Smooth muscle cell (in vitro differentiated cells): ENCODE results near the gene CRTAC1. TPM values are rescaled to one million over a fixed set of nuclear protein-coding genes. Genes with fewer than 3 reads are reported as not detected.

Source experiments
- DNase-seq: peaks from one replicate; lab custom pipeline; 2025; ENCODE audit not compliant: unreplicated experiment; lab: John Stamatoyannopoulos, UW
- H2AFZ ChIP-seq: fragments of 200-600 bp; sonication (generic); 2 replicates; pipeline ENCODE4 v1.6.0; 2016; ENCODE audit warnings: antibody characterized with exemption, low read depth, mild to moderate bottlenecking
- H3F3A ChIP-seq: fragments of 200-600 bp; sonication (generic); 2 replicates; pipeline ENCODE4 v1.6.0; 2017; ENCODE audit warnings: antibody characterized with exemption, low read depth
- H3K27ac ChIP-seq: fragments of 200-600 bp; sonication (generic); 2 replicates; pipeline ENCODE4 v1.5.1; 2016; ENCODE audit warnings: low read depth, mild to moderate bottlenecking
- H3K27me3 ChIP-seq: fragments of 200-600 bp; sonication (generic); 2 replicates; pipeline ENCODE4 v1.6.1; 2016; ENCODE audit warnings: low read depth, mild to moderate bottlenecking
- H3K36me3 ChIP-seq: fragments of 200-600 bp; sonication (generic); 2 replicates; pipeline ENCODE4 v1.5.1; 2016; ENCODE audit warnings: low read depth
- H3K4me1 ChIP-seq: fragments of 200-600 bp; sonication (generic); 2 replicates; pipeline ENCODE4 v1.5.1; 2016; ENCODE audit warnings: low read depth
- H3K4me2 ChIP-seq: fragments of 200-600 bp; sonication (generic); 2 replicates; pipeline ENCODE4 v1.6.0; 2016; ENCODE audit warnings: mild to moderate bottlenecking
- H3K4me3 ChIP-seq: fragments of 200-600 bp; sonication (generic); 2 replicates; pipeline ENCODE4 v1.5.1; 2016; ENCODE audit warnings: mild to moderate bottlenecking
- H3K79me2 ChIP-seq: fragments of 200-600 bp; sonication (generic); 2 replicates; pipeline ENCODE4 v1.6.0; 2016; ENCODE audit warnings: low read depth, mild to moderate bottlenecking
- H3K9ac ChIP-seq: fragments of 200-600 bp; sonication (generic); 2 replicates; pipeline ENCODE4 v1.6.0; 2016; ENCODE audit warnings: low read depth
- H3K9me3 ChIP-seq: fragments of 200-600 bp; sonication (generic); replicated peaks from 2 replicates; pipeline ENCODE4 v1.5.1; 2016; ENCODE audit warnings: low read depth
- H4K20me1 ChIP-seq: fragments of 200-600 bp; sonication (generic); 2 replicates; pipeline ENCODE4 v1.6.0; 2016; ENCODE audit warnings: low read depth
- WGBS: methylation state at CpG from one replicate; pipeline ENCODE4 v1.1.7; 2016; ENCODE audit warnings: low lambda C conversion rate; 5-methylcytosine and 5-hydroxymethylcytosine counted together
- polyA plus RNA-seq: library from polyadenylated mRNA; unstranded; fragments of >200 nt; fragmentation: Nextera tagmentation; extraction: Ambion mirVana; gene quantifications from 2 replicates; pipeline ENCODE4 v1.2.1, GENCODE V29; 2016
- small RNA-seq: library from RNA; depleted of rRNA; stranded (forward); fragments of <200 nt; gene quantifications from one replicate; pipeline ENCODE3, GENCODE V24; 2014
- total RNA-seq: library from RNA; depleted of rRNA; stranded (reverse); fragments of >200 nt; gene quantifications from 2 replicates; pipeline ENCODE4 v1.2.3, GENCODE V29; 2014
- TF ChIP-seq, protein P1 (sequence below): fragments of 200-600 bp; sonication (generic); IDR thresholded peaks from 2 replicates; pipeline ENCODE4 v1.5.1; 2017; ENCODE audit warnings: borderline replicate concordance, mild to moderate bottlenecking, antibody characterized with exemption; ENCODE audit not compliant: insufficient read depth, poor library complexity, severe bottlenecking

The CRTAC1 gene
- total and polyA plus RNA-seq, 2 experiments from 2014 or later: 0.31 to 0.65 TPM

DNA sequence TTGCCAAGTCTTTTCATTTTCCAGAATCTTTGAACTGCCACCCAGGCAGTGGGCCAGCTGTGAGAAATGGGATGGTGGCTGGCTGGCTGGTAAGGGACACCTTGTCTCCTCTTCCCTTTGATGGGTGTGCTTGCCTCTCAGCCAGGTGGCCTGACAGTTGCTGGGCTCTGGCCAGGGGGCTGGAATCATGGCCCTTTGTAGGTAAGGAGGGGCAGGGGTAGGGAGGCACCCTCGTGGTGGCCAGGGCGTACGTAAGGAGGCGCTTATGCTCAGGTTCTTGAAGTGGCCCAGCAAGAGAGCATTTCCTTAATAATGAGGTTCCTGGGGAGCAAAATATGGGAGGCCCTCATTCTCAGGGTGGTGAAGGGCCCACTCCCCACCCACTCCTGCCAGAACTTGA, 213.8 kb downstream of the CRTAC1 start:
- H2AFZ ChIP-seq: no peak overlapping the region
- no peak for DNase-seq
- H3K27me3 ChIP-seq: peaks cover 8% of the 10 kb centered on the region
- H3K9ac ChIP-seq: no peak overlapping the region
- no peak overlapping the region for H3K4me2 ChIP-seq
- H3K4me3 ChIP-seq: no peak overlapping the region
- H3K36me3 ChIP-seq: no peaks in the 10 kb centered on the region
- TF ChIP-seq, protein P1, sequence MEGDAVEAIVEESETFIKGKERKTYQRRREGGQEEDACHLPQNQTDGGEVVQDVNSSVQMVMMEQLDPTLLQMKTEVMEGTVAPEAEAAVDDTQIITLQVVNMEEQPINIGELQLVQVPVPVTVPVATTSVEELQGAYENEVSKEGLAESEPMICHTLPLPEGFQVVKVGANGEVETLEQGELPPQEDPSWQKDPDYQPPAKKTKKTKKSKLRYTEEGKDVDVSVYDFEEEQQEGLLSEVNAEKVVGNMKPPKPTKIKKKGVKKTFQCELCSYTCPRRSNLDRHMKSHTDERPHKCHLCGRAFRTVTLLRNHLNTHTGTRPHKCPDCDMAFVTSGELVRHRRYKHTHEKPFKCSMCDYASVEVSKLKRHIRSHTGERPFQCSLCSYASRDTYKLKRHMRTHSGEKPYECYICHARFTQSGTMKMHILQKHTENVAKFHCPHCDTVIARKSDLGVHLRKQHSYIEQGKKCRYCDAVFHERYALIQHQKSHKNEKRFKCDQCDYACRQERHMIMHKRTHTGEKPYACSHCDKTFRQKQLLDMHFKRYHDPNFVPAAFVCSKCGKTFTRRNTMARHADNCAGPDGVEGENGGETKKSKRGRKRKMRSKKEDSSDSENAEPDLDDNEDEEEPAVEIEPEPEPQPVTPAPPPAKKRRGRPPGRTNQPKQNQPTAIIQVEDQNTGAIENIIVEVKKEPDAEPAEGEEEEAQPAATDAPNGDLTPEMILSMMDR: no peak
- no peaks in the 10 kb centered on the region for H3K4me1 ChIP-seq
- H4K20me1 ChIP-seq: no peaks in the 10 kb centered on the region
- no peaks in the 10 kb centered on the region for H3K79me2 ChIP-seq
- 85% methylated on average over 4 of the region's 4 CpGs for WGBS
- H3K9me3 ChIP-seq: no peaks in the 10 kb centered on the region
- H3K27ac ChIP-seq: no peak overlapping the region
- no peaks in the 10 kb centered on the region for H3F3A ChIP-seq

Small RNA genes lying within 50 kb of the gene (small RNA-seq; reads per million reads assigned to genes)
- gene AL355301.1: not detected

Other genes with a start within 250 kb of the CRTAC1 start
- gene GOLGA7B, start 180.8 kb downstream of the CRTAC1 start, total RNA-seq: not detected in 2 replicates
- not detected in 2 replicates for gene GOLGA7B, start 180.8 kb downstream of the CRTAC1 start, polyA plus RNA-seq
- gene R3HCC1L, start 104.0 kb upstream of the CRTAC1 start, total RNA-seq: 11.4 and 18.0 TPM in 2 replicates
- gene R3HCC1L, start 104.0 kb upstream of the CRTAC1 start, polyA plus RNA-seq: 12.2 and 18.1 TPM in 2 replicates
- 19.8 and 27.7 TPM in 2 replicates for gene LOXL4, start 237.6 kb upstream of the CRTAC1 start, total RNA-seq
- gene LOXL4, start 237.6 kb upstream of the CRTAC1 start, polyA plus RNA-seq: 36.2 and 60.2 TPM in 2 replicates